ENCODE measurements around the gene DYNLL1.

GRCh38 chr12:120500581-120500980 lies 4.7 kb downstream of the DYNLL1 start:
- TF ChIP-seq POLR2AphosphoS5 (IDR thresholded peaks at IDR 0.05; ENCODE audit: borderline replicate concordance, low read depth, low read length) (no peak), EZH2 (IDR thresholded peaks at IDR 0.05) (no peak), FOXP2 (optimal IDR thresholded peaks at IDR 0.05; ENCODE audit: control extremely low read depth, extremely low read length, insufficient read depth) (no peak)

Measured in SK-N-MC (cell line).